ENCODE data around the gene STMN1. TPM values are rescaled to one million over a fixed set of nuclear protein-coding genes. Genes with fewer than 3 reads are reported as not detected.

Gene STMN1
- total RNA-seq, 2 experiments from 2014 or later = 575 to 595 TPM

Small RNA genes within 50 kb of the gene (microRNA-seq; reads per million reads assigned to microRNA genes)
- gene MIR3917 = 2.1 reads per million

Other genes starting within 250 kb of the STMN1 start
- 10 to 100 TPM; 10.3 to 11.4 TPM for gene SELENON, start 106.2 kb downstream of the STMN1 start, total RNA-seq
- 10 to 100 TPM; 40.8 to 41.3 TPM for gene MTFR1L, start 86.5 kb downstream of the STMN1 start, total RNA-seq
- 1 to 10 TPM; 4.8 TPM for gene AUNIP, start 47.0 kb downstream of the STMN1 start, total RNA-seq
- 1 to 10 TPM; 4.7 to 5.2 TPM for gene PAQR7, start 30.7 kb downstream of the STMN1 start, total RNA-seq
- 10 to 100 TPM; 13.5 to 15.4 TPM for gene PAFAH2, start 91.6 kb upstream of the STMN1 start, total RNA-seq
- not detected for gene EXTL1, start 115.4 kb upstream of the STMN1 start, total RNA-seq
- gene SLC30A2, start 139.7 kb upstream of the STMN1 start, total RNA-seq = not detected
- gene TRIM63, start 161.2 kb upstream of the STMN1 start, total RNA-seq = not detected
- gene PDIK1L, start 205.4 kb upstream of the STMN1 start, total RNA-seq = 10 to 100 TPM; 21.2 to 22.1 TPM